HepG2 (cell line): ENCODE results near the gene TH. TPM values are rescaled to one million over a fixed set of nuclear protein-coding genes. Genes with fewer than 3 reads are reported as not detected.

Source experiments
- ETV6 ChIP-seq: sonication (generic); formaldehyde crosslinking; conservative IDR thresholded peaks from 2 replicates; pipeline ENCODE4 v1.4.0; 2020; ENCODE audit warnings: missing genetic modification reagents
- EZH2 ChIP-seq: conservative IDR thresholded peaks from 2 replicates; pipeline ENCODE4 v1.6.1; 2012; ENCODE audit warnings: mild to moderate bottlenecking, low read depth, low read length, moderate library complexity
- ISL2 ChIP-seq: sonication (generic); formaldehyde crosslinking; IDR thresholded peaks from 2 replicates; pipeline ENCODE4 v1.5.0; 2020; ENCODE audit warnings: missing genetic modification reagents
- MEF2D ChIP-seq: sonication (generic); formaldehyde crosslinking; IDR thresholded peaks from 2 replicates; pipeline ENCODE4 v1.5.1; 2020; ENCODE audit warnings: mild to moderate bottlenecking, missing genetic modification reagents
- NFYB ChIP-seq: sonication (generic); formaldehyde crosslinking; IDR thresholded peaks from 2 replicates; pipeline ENCODE4 v1.4.0; 2020; ENCODE audit warnings: missing genetic modification reagents
- NFYC ChIP-seq: IDR thresholded peaks from 2 replicates; pipeline ENCODE4 v1.6.1; 2016; ENCODE audit warnings: missing genetic modification reagents, missing compliant biosample characterization
- POLR2AphosphoS5 ChIP-seq: IDR thresholded peaks from 2 replicates; pipeline ENCODE4 v1.6.1; 2012; ENCODE audit warnings: low read depth, low read length
- TCF7 ChIP-seq: sonication (generic); IDR thresholded peaks from 2 replicates; pipeline ENCODE4 v1.6.1; 2016; ENCODE audit warnings: antibody characterized with exemption, low read depth
- TFDP2 ChIP-seq: sonication (generic); formaldehyde crosslinking; IDR thresholded peaks from 2 replicates; pipeline ENCODE4 v1.4.0; 2020; ENCODE audit warnings: missing genetic modification reagents
- TP53 ChIP-seq: sonication (generic); formaldehyde crosslinking; conservative IDR thresholded peaks from 2 replicates; pipeline ENCODE4 v1.4.0; 2020; ENCODE audit warnings: missing genetic modification reagents
- ZBED4 ChIP-seq: sonication (generic); formaldehyde crosslinking; IDR thresholded peaks from 2 replicates; pipeline ENCODE4 v1.4.0; 2020; ENCODE audit warnings: missing genetic modification reagents, borderline replicate concordance
- ZBTB4 ChIP-seq: sonication (generic); formaldehyde crosslinking; IDR thresholded peaks from 2 replicates; pipeline ENCODE4 v1.4.0; 2020; ENCODE audit warnings: missing genetic modification reagents, mild to moderate bottlenecking, borderline replicate concordance
- ZKSCAN8 ChIP-seq: IDR thresholded peaks from 2 replicates; pipeline ENCODE4 v1.6.1; 2016; ENCODE audit warnings: borderline replicate concordance, missing genetic modification reagents, missing compliant biosample characterization
- ZNF652 ChIP-seq: IDR thresholded peaks from 2 replicates; pipeline ENCODE4 v1.6.1; 2016; ENCODE audit warnings: low read depth, borderline replicate concordance
- ZNF7 ChIP-seq: IDR thresholded peaks from 2 replicates; pipeline ENCODE4 v1.6.1; 2016; ENCODE audit warnings: missing biosample characterization, missing genetic modification reagents
- ZSCAN22 ChIP-seq: sonication (generic); formaldehyde crosslinking; IDR thresholded peaks from 2 replicates; pipeline ENCODE4 v1.4.0; 2020; ENCODE audit warnings: mild to moderate bottlenecking, missing genetic modification reagents
- polyA plus RNA-seq, 8 experiments: library from polyadenylated mRNA; depleted of rRNA in 3 of 8; stranded (reverse) in 7 of 8; unstranded in 1 of 8; fragments of >200 nt; fragmentation: Illumina TruSeq in 4 of 8; extraction: Trizol in 4 of 8; gene quantifications; 2 replicates each; pipeline versions ENCODE4 v1.2.1 to v1.2.3, GENCODE V29; 2011 to 2016; ENCODE audit warnings: low read depth in 4 of 8, missing spikeins in 1 of 8, mixed read lengths in 1 of 8; ENCODE audit not compliant: insufficient read depth in 1 of 8
- total RNA-seq, 5 experiments: library from RNA; depleted of rRNA; stranded (reverse); fragments of >200 nt; fragmentation: Illumina TruSeq; extraction: Trizol; gene quantifications; 2 replicates each; pipeline ENCODE4 v1.2.3, GENCODE V29; 2016; ENCODE audit warnings: low read depth in 1 of 5
- TF ChIP-seq, protein P1 (sequence below): sonication (generic); formaldehyde crosslinking; IDR thresholded peaks from 2 replicates; pipeline ENCODE4 v1.4.0; 2020; ENCODE audit warnings: mild to moderate bottlenecking, missing genetic modification reagents
- TF ChIP-seq, protein P2 (sequence below): sonication (generic); formaldehyde crosslinking; IDR thresholded peaks from 2 replicates; pipeline ENCODE4 v1.5.1; 2020; ENCODE audit warnings: missing genetic modification reagents, mild to moderate bottlenecking, borderline replicate concordance

Gene TH
- total and polyA plus RNA-seq, 2 of the 13 experiments (the other 11 are each of a cell fraction or from before 2014, with no cell fraction given) = 0.36 TPM; not detected in 1

- TF ChIP-seq ZBED4 (CRISPR knock-in tag) (no peak), ISL2 (CRISPR knock-in tag) (no peak), ETV6 (CRISPR knock-in tag) (no peak), MEF2D (CRISPR knock-in tag) (no peak; the same call in 1 of the 2 replicates), TCF7 (no peak), TFDP2 (CRISPR knock-in tag) (no peak), ZNF652 (CRISPR knock-in tag) (no peak), POLR2AphosphoS5 (peak; percentile 75), NFYB (CRISPR knock-in tag) (no peak), ZNF7 (no peak), EZH2 (no peak), ZBTB4 (no peak), TP53 (CRISPR knock-in tag) (no peak), NFYC (CRISPR knock-in tag) (no peak), ZKSCAN8 (CRISPR knock-in tag) (no peak), ZSCAN22 (no peak)
- TF ChIP-seq, protein P1, sequence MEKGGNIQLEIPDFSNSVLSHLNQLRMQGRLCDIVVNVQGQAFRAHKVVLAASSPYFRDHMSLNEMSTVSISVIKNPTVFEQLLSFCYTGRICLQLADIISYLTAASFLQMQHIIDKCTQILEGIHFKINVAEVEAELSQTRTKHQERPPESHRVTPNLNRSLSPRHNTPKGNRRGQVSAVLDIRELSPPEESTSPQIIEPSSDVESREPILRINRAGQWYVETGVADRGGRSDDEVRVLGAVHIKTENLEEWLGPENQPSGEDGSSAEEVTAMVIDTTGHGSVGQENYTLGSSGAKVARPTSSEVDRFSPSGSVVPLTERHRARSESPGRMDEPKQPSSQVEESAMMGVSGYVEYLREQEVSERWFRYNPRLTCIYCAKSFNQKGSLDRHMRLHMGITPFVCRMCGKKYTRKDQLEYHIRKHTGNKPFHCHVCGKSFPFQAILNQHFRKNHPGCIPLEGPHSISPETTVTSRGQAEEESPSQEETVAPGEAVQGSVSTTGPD (CRISPR knock-in tag) = 0 out of 2 replicates have a peak, but pooled peaks have one; percentile 2
- TF ChIP-seq, protein P2, sequence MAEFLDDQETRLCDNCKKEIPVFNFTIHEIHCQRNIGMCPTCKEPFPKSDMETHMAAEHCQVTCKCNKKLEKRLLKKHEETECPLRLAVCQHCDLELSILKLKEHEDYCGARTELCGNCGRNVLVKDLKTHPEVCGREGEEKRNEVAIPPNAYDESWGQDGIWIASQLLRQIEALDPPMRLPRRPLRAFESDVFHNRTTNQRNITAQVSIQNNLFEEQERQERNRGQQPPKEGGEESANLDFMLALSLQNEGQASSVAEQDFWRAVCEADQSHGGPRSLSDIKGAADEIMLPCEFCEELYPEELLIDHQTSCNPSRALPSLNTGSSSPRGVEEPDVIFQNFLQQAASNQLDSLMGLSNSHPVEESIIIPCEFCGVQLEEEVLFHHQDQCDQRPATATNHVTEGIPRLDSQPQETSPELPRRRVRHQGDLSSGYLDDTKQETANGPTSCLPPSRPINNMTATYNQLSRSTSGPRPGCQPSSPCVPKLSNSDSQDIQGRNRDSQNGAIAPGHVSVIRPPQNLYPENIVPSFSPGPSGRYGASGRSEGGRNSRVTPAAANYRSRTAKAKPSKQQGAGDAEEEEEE (CRISPR knock-in tag) = no peak; the same call in 1 of the 2 replicates
Measured at GRCh38 chr11:2137202-2138067, 34.2 kb downstream of the TH start (continued).
